Cardiac muscle cell (in vitro differentiated cells and primary cell): ENCODE measurements around the gene QSOX2. TPM values are rescaled to one million over a fixed set of nuclear protein-coding genes. Genes with fewer than 3 reads are reported as not detected.
"Not testable (repeated sequence)": the region's sequence is repeated elsewhere in the genome, so short reads cannot be mapped to it uniquely, and the experiment has no call there.

Experiments used
- DNase-seq, 2 donors: peaks; one replicate each; pipeline versions ENCODE4 v3.0.0 to v3.0.0-alpha.2; 2010 to 2017; ENCODE audit warnings: low read depth in 1 of 2, low spot score in 1 of 2
- H3K27ac ChIP-seq: fragments of 200-600 bp; sonication (generic); 2 replicates; pipeline ENCODE4 v1.5.1; 2016
- H3K27me3 ChIP-seq: fragments of 200-600 bp; sonication (generic); 2 replicates; pipeline ENCODE4 v1.6.0; 2016; ENCODE audit warnings: control low read depth
- H3K36me3 ChIP-seq: fragments of 200-600 bp; sonication (generic); 2 replicates; pipeline ENCODE4 v1.5.1; 2016; ENCODE audit warnings: control low read depth
- H3K4me1 ChIP-seq: fragments of 200-600 bp; sonication (generic); 2 replicates; pipeline ENCODE4 v1.8.1; 2017; ENCODE audit warnings: low read depth, mild to moderate bottlenecking, mixed run types
- H3K4me3 ChIP-seq: fragments of 200-600 bp; sonication (generic); 2 replicates; pipeline ENCODE4 v1.5.1; 2016; ENCODE audit warnings: mild to moderate bottlenecking
- H3K9me3 ChIP-seq: fragments of 200-600 bp; sonication (generic); 2 replicates; pipeline ENCODE4 v1.5.1; 2017; ENCODE audit warnings: low read depth, mild to moderate bottlenecking, control low read depth
- CTCF ChIP-seq: IDR thresholded peaks from 2 replicates; pipeline ENCODE4 v1.5.1; 2012; ENCODE audit warnings: low read depth, mild to moderate bottlenecking, low read length
- polyA plus RNA-seq: library from polyadenylated mRNA; unstranded; fragments of >200 nt; fragmentation: Nextera tagmentation; extraction: Ambion mirVana; gene quantifications from 2 replicates; pipeline ENCODE4 v1.2.1, GENCODE V29; 2016
- total RNA-seq: library from RNA; depleted of rRNA; stranded (reverse); fragments of >200 nt; gene quantifications from 2 replicates; pipeline ENCODE4 v1.2.3, GENCODE V29; 2016

Gene QSOX2
- total and polyA plus RNA-seq, 2 experiments from 2014 or later = 1.7 to 10.5 TPM

- Histone ChIP-seq H3K4me1 (peaks cover 17% of the 10 kb centered on the region), H3K9me3 (no peaks in the 10 kb centered on the region), H3K27me3 (no peaks in the 10 kb centered on the region), H3K36me3 (no peaks in the 10 kb centered on the region), H3K4me3 (no peak overlapping the region), H3K27ac (no peak overlapping the region)
- no peak for DNase-seq
- TF ChIP-seq CTCF = no peak
These were observed 24.6 kb upstream of the QSOX2 start for GRCh38 chr9:136270173-136270705.

DNA sequence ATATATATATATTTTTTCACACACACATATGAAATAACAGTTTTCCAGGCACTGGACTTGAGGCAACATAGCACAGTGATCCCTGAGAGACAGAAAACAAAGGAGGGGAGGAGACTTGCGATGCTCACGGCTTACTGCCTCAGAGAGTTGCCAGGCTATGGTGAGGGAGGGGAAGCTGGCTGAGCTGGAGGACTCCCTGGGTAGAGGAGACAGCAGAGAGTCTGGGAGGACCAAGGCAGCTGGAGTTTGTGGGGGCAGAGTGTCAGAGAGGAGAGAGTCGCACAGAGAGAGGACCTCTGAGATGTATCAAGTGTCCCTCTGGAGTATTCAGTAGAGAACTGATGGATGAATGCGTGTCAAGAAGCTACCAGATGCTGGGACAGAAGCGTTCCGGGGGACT, 23.1 kb upstream of the QSOX2 start:
- Histone ChIP-seq H3K4me3 (no peak overlapping the region), H3K27me3 (no peaks in the 10 kb centered on the region), H3K9me3 (no peaks in the 10 kb centered on the region), H3K27ac (peak overlapping the region; percentile 83), H3K4me1 (peaks cover 17% of the 10 kb centered on the region), H3K36me3 (no peaks in the 10 kb centered on the region)
- peak in 1 of 2 donors; percentile 36 for DNase-seq
- TF ChIP-seq CTCF = no peak

DNA sequence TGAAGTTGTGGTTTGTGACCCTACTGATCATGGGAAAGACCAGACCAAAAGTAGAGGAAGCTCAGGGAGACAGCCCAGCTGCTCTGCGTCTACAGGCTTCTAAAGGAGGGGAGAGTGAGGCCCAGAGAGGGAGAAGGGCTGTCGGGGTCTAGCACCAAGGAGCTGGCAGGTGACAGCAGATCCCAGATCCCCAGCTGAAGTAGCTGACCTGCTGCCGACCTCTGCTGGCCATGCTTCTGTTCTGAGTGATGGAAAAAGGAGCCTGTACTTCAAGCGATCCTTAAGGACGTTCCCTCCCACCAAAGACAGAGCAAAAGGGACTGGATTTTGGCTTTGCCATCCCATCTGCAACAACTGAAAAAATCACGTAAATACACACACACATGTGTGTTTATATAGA, 22.7 kb upstream of the QSOX2 start:
- peak; percentile 20 to 83 for DNase-seq
- H3K36me3 ChIP-seq = no peaks in the 10 kb centered on the region
- H3K9me3 ChIP-seq = no peaks in the 10 kb centered on the region
- no peak for TF ChIP-seq CTCF
- H3K27me3 ChIP-seq = no peaks in the 10 kb centered on the region
- H3K4me1 ChIP-seq = peaks cover 17% of the 10 kb centered on the region
- no peak overlapping the region for H3K4me3 ChIP-seq
- peak overlapping the region; percentile 83 for H3K27ac ChIP-seq

GRCh38 chr9:136267261-136268111, 21.9 kb upstream of the QSOX2 start:
- Histone ChIP-seq H3K36me3 (no peaks in the 10 kb centered on the region), H3K27me3 (no peaks in the 10 kb centered on the region), H3K27ac (peak overlapping the region; percentile 83), H3K4me1 (peaks cover 17% of the 10 kb centered on the region), H3K9me3 (no peaks in the 10 kb centered on the region), H3K4me3 (peak overlapping the region; percentile 16)
- peak; percentile 29 for TF ChIP-seq CTCF
- peak; percentile 89 for DNase-seq

GRCh38 chr9:136266641-136267040, 21.0 kb upstream of the QSOX2 start:
- not testable (repeated sequence) for H3K9me3 ChIP-seq, H3K27ac ChIP-seq, H3K4me3 ChIP-seq, DNase-seq, H3K27me3 ChIP-seq, H3K36me3 ChIP-seq
- H3K4me1 ChIP-seq = peaks cover 17% of the 10 kb centered on the region
